ENCODE data around the gene SSBP3.

The SSBP3 gene

GRCh38 chr1:54328066-54328636 lies 78.0 kb downstream of the SSBP3 start:
- no peak for DNase-seq

- DNase-seq = no peak
Measured at GRCh38 chr1:54327386-54328065, 78.7 kb downstream of the SSBP3 start.

- DNase-seq = no peak
Measured at GRCh38 chr1:54326543-54327385, 79.4 kb downstream of the SSBP3 start.

GRCh38 chr1:54325703-54326461 lies 80.3 kb downstream of the SSBP3 start:
- no peak for DNase-seq

GRCh38 chr1:54325284-54325683 lies 80.9 kb downstream of the SSBP3 start:
- no peak for DNase-seq

- DNase-seq = no peak
Measured at GRCh38 chr1:54324251-54325140, 81.7 kb downstream of the SSBP3 start.

- no peak for DNase-seq
Measured at GRCh38 chr1:54323921-54324250, 82.3 kb downstream of the SSBP3 start.

DNA sequence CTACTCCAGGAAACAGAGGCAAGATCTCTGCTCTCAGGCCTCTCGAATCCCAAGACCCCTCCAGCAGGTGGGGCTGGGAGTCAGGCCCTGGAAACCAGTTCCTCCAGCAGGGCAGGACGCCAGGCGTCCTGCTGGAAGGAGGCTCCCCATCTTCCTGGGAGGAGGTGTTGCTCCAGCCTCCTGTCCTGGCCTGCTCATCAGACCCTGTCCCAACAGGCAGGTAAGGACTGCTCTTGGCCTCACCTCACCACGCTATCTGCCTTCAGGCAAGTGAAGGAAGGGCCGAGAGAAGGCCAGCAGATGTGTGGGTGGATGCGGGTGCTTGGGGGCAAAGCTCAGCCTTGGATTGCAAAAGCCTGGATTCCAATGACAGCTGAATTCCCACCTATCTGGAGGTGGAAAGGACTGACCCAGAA lies 82.9 kb downstream of the SSBP3 start:
- no peak for DNase-seq

DNA sequence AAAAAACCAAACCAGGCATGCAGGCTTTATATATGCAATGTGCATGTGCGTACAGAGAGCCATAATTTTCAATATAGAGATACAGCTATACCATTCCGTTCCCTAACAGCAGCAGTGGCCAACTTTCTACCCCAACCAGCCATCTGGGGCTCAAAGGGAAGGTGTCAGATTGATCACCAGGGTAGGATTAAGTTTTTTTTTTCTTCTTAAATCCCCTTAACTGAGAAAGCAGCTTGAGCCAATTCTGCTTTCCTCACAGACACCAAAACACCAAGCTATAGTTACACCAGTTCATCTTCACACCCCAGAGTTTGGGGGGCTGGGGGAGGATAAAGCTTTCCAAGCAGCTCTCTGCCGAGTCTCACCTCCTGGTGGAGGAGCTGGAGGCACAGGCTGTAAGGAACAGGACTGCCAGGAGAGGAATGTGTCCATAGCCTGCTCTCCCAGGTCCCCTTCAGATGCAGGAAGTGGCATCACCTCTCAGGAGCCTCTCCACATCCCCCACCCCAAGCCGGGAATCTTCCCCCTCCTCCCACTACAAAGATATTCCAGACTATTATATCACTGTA lies 87.9 kb downstream of the SSBP3 start:
- DNase-seq = no peak

GRCh38 chr1:54317084-54317483 lies 89.1 kb downstream of the SSBP3 start:
- DNase-seq = no peak

- DNase-seq = no peak
Measured at GRCh38 chr1:54315099-54315498, 91.1 kb downstream of the SSBP3 start.

DNA sequence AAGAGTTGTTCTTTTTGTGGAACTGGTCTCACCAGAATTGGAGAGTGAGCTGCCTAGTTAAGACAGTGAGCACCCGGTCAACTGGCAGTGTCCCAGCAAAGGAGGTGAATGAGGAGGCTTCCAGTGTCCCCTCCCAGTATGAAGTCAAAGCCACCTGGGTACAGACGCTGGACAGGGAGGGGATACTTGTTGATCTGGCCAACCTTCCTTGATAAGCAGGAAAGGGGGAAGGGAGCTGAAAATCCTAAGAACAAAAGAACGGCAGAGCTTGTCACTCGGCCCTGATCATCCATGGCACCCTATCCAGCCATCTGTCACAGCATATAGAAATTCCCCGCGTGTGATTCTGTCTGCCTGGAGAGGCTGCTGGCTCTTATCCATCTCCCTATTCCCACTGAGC lies 91.5 kb downstream of the SSBP3 start:
- no peak for DNase-seq

- DNase-seq = no peak
Measured at GRCh38 chr1:54312796-54313316, 93.3 kb downstream of the SSBP3 start.

- no peak for DNase-seq
Measured at GRCh38 chr1:54311506-54311905, 94.7 kb downstream of the SSBP3 start.

DNA sequence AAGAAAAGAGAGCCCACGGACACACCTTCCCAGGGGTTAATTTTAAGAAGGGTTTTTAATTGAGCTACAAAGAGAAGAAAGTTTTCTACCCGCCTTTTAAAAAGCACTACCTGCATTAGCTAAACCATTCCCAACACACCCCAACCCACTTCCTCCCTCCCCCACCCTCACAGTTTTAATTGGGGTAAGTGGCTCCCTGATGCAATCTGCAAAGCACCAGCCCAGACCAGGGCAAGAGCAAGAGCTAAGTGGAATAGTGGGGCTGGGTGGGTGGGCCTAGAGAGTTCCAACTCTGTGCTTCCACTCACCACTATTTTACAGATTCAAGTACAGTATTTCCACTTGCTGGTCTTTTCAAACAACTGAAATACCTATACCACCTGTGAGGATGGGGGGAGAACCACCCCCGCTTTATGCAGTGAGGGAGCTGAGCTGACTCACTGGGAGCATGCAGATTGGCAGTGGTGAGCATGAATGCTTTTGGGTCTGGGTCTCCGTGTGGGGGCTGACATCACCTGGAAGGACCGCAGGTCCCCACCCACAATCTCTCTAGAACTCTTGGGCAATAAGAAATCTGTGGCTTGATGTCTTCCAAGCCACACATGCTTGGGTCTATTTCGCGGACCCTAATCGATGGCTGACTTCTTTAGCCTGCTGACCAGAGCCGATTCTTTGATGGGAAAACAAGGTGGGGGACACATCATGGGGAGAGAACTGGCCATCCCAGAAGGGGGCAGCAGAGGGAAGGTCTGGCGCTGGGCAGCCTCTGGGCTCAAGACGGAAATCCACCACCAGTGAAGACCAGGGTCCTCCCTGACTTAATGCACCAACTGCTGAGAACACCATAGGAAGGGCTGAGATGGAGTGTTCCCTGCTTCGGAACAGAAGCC lies 95.5 kb downstream of the SSBP3 start:
- DNase-seq = peak; percentile 48

GRCh38 chr1:54309631-54310366 lies 96.4 kb downstream of the SSBP3 start:
- DNase-seq = no peak

GRCh38 chr1:54307305-54307704 lies 98.9 kb downstream of the SSBP3 start:
- DNase-seq = no peak

DNA sequence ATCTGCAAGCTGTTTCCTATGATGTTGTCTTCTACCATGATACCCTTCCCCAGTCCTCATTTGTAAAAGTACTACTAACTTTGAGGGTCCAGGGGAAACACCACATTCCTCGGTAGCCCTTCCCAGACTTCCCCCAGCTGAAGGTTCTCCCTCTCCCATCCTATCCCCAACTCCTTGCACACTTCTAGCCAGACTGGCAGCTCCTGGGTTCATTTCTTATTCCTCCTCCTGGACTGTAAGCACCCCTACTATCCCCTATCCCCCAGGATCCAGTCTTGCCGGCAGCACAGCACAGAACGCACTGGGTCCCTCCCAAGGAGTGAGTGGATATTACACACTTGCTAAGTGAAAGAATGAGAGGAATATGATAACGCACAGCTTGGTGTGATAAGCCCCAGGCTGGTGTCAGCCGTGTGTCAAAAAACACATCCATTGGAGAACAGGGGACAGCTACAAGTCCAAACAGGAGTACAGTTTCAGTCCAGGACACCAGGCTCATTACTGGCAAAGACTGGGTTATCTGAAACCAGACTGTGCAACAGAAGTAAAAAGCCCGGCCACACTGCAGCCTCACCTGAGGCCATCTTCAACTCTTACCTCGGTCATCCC lies 100.2 kb downstream of the SSBP3 start:
- DNase-seq = no peak

DNA sequence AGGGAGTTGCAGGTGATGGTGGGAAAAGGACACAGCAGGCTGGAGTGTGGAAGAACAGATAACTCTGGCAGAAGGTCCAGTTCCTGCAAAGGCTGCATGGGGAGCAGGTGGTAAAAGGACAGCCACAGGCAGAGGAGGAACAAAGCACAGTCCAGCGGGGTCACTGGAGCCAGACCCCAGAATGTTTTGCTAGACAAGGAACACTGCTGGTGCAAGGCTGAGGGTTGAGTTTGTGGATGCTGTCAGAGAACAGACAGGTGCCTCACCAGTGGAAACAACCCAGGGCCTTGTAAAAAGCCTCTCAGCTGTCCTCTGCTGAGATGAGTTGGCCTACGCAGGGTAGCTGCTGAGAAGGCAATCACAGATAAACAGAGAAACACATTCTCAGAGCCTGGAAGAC lies 101.7 kb downstream of the SSBP3 start:
- DNase-seq = no peak

Measured in activated CD8-positive, alpha-beta memory T cell treated with anti-CD3 and anti-CD28 coated beads, Interleukin-2, amount 50 U/mL, for 4 hours (primary cell).